HCT116 (cell line): ENCODE results near the gene DEFB127. TPM values are rescaled to one million over a fixed set of nuclear protein-coding genes. Genes with fewer than 3 reads are reported as not detected.

Experiments
- ATAC-seq: fragments of 200-7000 bp; cut with Tn5 transposase; 2 replicates; pipeline ENCODE4 v1.9.1; 2020; ENCODE audit warnings: mild to moderate bottlenecking, moderate library complexity
- BruUV-seq: library from RNA; stranded (reverse); fragments of 400-500 nt; replicated peaks from 2 replicates; lab custom pipeline; 2021; lab: Mats Ljungman, UMichigan
- CTCF ChIA-PET: fragments of 300-600 bp; sonication (Branson Sonifier 250); formaldehyde crosslinking; loops from one replicate; lab custom pipeline; 2021; ENCODE audit warnings: antibody characterized with exemption; lab: Charles Lee
- POLR2A ChIA-PET: fragments of 300-600, 350-600 bp; sonication (Branson Sonifier 250); formaldehyde crosslinking; loops from one replicate; lab custom pipeline; 2021; ENCODE audit warnings: antibody characterized with exemption; lab: Charles Lee
- RAD21 ChIA-PET, 2 experiments: fragments of 300-600 bp; sonication (Branson Sonifier 250); formaldehyde crosslinking; loops; one replicate each; lab custom pipeline; 2023; ENCODE audit warnings: low total read pairs in 2 of 2; ENCODE audit not compliant: uncharacterized antibody in 2 of 2, unreplicated experiment in 2 of 2, low non-redundant PET in 1 of 2; lab: Charles Lee
- DNase-seq: peaks from one replicate; pipeline ENCODE4 v3.0.0-alpha.2; 2010; ENCODE audit warnings: low read depth, low spot score
- H2AFZ ChIP-seq: fragments of 200-600 bp; shearing (Covaris generic), sonication (generic); 2 replicates; pipeline ENCODE4 v1.6.1; 2017; ENCODE audit warnings: low read depth, mixed run types, mixed read lengths, antibody characterized with exemption, low read length; ENCODE audit not compliant: poor library complexity, severe bottlenecking
- H3K27ac ChIP-seq: 2 replicates; pipeline ENCODE4 v1.5.1; 2012; ENCODE audit warnings: low read depth, low read length
- H3K27me3 ChIP-seq: fragments of 200-600 bp; sonication (generic); 2 replicates; pipeline ENCODE4 v1.6.1; 2016; ENCODE audit warnings: mixed run types, low read length, mixed read lengths; ENCODE audit not compliant: insufficient read depth
- H3K36me3 ChIP-seq, 2 experiments: fragments of 200-500 bp in 1 of 2; fragments of 200-600 bp in 1 of 2; sonication (Bioruptor generic) in 1 of 2; sonication (generic) in 1 of 2; 2 replicates each; pipeline versions ENCODE4 v1.5.1 to v1.6.1; 2014 to 2016; ENCODE audit warnings: low read length in 2 of 2, inconsistent platforms in 1 of 2, mixed read lengths in 1 of 2, mixed run types in 1 of 2; ENCODE audit not compliant: insufficient read depth in 2 of 2, control insufficient read depth in 1 of 2
- H3K4me1 ChIP-seq, 2 experiments: fragments of 200-600 bp in 1 of 2; sonication (generic) in 1 of 2; 2 replicates each; pipeline versions ENCODE4 v1.5.1 to v1.6.1; 2012 to 2017; ENCODE audit warnings: low read length in 2 of 2, inconsistent platforms in 1 of 2, mild to moderate bottlenecking in 1 of 2, mixed read lengths in 1 of 2, mixed run types in 1 of 2, moderate library complexity in 1 of 2; ENCODE audit not compliant: insufficient read depth in 2 of 2, control insufficient read depth in 1 of 2
- H3K4me2 ChIP-seq: fragments of 200-600 bp; sonication (generic); 2 replicates; pipeline ENCODE4 v1.6.1; 2017; ENCODE audit warnings: mixed run types, low read length, mixed read lengths
- H3K4me3 ChIP-seq, 2 experiments: fragments of 200-600 bp in 1 of 2; sonication (generic) in 1 of 2; replicated peaks in 1 of 2; 2 replicates each; pipeline ENCODE4 v1.5.1; 2011 to 2016; ENCODE audit warnings: low read length in 2 of 2, control low read depth in 1 of 2, low read depth in 1 of 2, mild to moderate bottlenecking in 1 of 2, mixed read lengths in 1 of 2, mixed run types in 1 of 2
- H3K79me2 ChIP-seq: fragments of 200-600 bp; sonication (generic); 2 replicates; pipeline ENCODE4 v1.6.1; 2017; ENCODE audit warnings: mild to moderate bottlenecking, mixed run types, low read length, moderate library complexity, mixed read lengths; ENCODE audit not compliant: insufficient read depth
- H3K9ac ChIP-seq: fragments of 200-600 bp; sonication (generic); 2 replicates; pipeline ENCODE4 v1.6.1; 2016; ENCODE audit warnings: low read length, mixed read lengths
- H3K9me2 ChIP-seq: fragments of 200-600 bp; sonication (generic), shearing (Covaris generic); 2 replicates; pipeline ENCODE4 v1.6.1; 2017; ENCODE audit warnings: mixed run types, mild to moderate bottlenecking, moderate library complexity; ENCODE audit not compliant: insufficient read depth
- H3K9me3 ChIP-seq, 2 experiments: fragments of 200-500 bp in 1 of 2; fragments of 200-600 bp in 1 of 2; sonication (Bioruptor generic) in 1 of 2; sonication (generic) in 1 of 2; 2 replicates each; pipeline ENCODE4 v1.6.1; 2014 to 2017; ENCODE audit warnings: low read length in 2 of 2, mixed read lengths in 2 of 2, inconsistent platforms in 1 of 2, low read depth in 1 of 2, mild to moderate bottlenecking in 1 of 2, mixed run types in 1 of 2, moderate library complexity in 1 of 2; ENCODE audit not compliant: control insufficient read depth in 1 of 2, insufficient read depth in 1 of 2
- H4K20me1 ChIP-seq: fragments of 200-600 bp; sonication (generic), shearing (Covaris generic); 2 replicates; pipeline ENCODE4 v1.6.1; 2017; ENCODE audit warnings: mixed run types, mild to moderate bottlenecking, moderate library complexity; ENCODE audit not compliant: insufficient read depth
- ATF3 ChIP-seq: IDR thresholded peaks from 2 replicates; pipeline ENCODE4 v1.6.1; 2012
- CTCF ChIP-seq, 3 experiments: fragments of 200-600 bp in 1 of 3; sonication (generic) in 1 of 3; IDR thresholded peaks in 2 of 3; conservative IDR thresholded peaks in 1 of 3; 2 replicates each; pipeline ENCODE4 v1.5.1; 2012 to 2017; ENCODE audit warnings: low read depth in 2 of 3, low read length in 2 of 3, antibody characterized with exemption in 1 of 3, borderline replicate concordance in 1 of 3, control low read depth in 1 of 3, mild to moderate bottlenecking in 1 of 3, mixed read lengths in 1 of 3, mixed run types in 1 of 3, moderate library complexity in 1 of 3; ENCODE audit not compliant: insufficient read depth in 1 of 3
- EGR1 ChIP-seq: IDR thresholded peaks from 2 replicates; pipeline ENCODE4 v1.6.1; 2012; ENCODE audit warnings: low read depth
- ELF1 ChIP-seq: IDR thresholded peaks from 2 replicates; pipeline ENCODE4 v1.6.1; 2012; ENCODE audit warnings: low read depth, borderline replicate concordance
- MAX ChIP-seq: IDR thresholded peaks from 2 replicates; pipeline ENCODE4 v1.6.1; 2012
- SIN3A ChIP-seq: IDR thresholded peaks from 2 replicates; pipeline ENCODE4 v1.6.1; 2012; ENCODE audit warnings: low read depth
- SP1 ChIP-seq: IDR thresholded peaks from 2 replicates; pipeline ENCODE4 v1.6.1; 2012; ENCODE audit warnings: low read depth
- SRF ChIP-seq: IDR thresholded peaks from 2 replicates; pipeline ENCODE4 v1.6.1; 2012; ENCODE audit warnings: low read depth
- TCF7L2 ChIP-seq: IDR thresholded peaks from 2 replicates; pipeline ENCODE4 v1.7.0; 2011; ENCODE audit warnings: borderline replicate concordance, inconsistent platforms; ENCODE audit not compliant: insufficient read depth, insufficient read length; ENCODE audit errors: extremely low read depth
- ZBTB33 ChIP-seq: IDR thresholded peaks from 2 replicates; pipeline ENCODE4 v1.6.1; 2011; ENCODE audit warnings: mild to moderate bottlenecking, low read length, moderate library complexity; ENCODE audit not compliant: insufficient replicate concordance; ENCODE audit errors: extremely low read depth
- ZFX ChIP-seq: fragments of 450-650 bp; IDR thresholded peaks from 2 replicates; pipeline ENCODE4 v1.6.1; 2017
- intact Hi-C: fragments of 100-400 bp; cut with micrococcal nuclease; formaldehyde crosslinking; loops from 2 replicates; pipeline ENCODE4 v1.10.0; 2022
- total RNA-seq: library from RNA; stranded (reverse); gene quantifications from one replicate; pipeline ENCODE4 v1.2.1, GENCODE V29; 2021; ENCODE audit not compliant: unreplicated experiment

DEFB127 gene
- total RNA-seq, 1 experiment from 2014 or later: not detected

GRCh38 chr20:184288-184687 lies 27.0 kb downstream of the DEFB127 start:
- no peaks in the 10 kb centered on the region for H3K4me1 ChIP-seq
- DNase-seq (no peak), ATAC-seq (no peak)
- no peak overlapping the region for H3K9ac ChIP-seq
- H3K9me3 ChIP-seq: no peaks in the 10 kb centered on the region
- no peak overlapping the region for H3K4me3 ChIP-seq
- POLR2A ChIA-PET: no interaction called here
- RAD21 ChIA-PET: no interaction called here
- BruUV-seq: no TSS peak
- H3K4me2 ChIP-seq: no peak overlapping the region
- H3K27ac ChIP-seq: no peak overlapping the region
- intact Hi-C loops: no loop called here
- H3K79me2 ChIP-seq: no peaks in the 10 kb centered on the region
- no peaks in the 10 kb centered on the region for H3K36me3 ChIP-seq
- no peaks in the 10 kb centered on the region for H4K20me1 ChIP-seq
- no peaks in the 10 kb centered on the region for H3K9me2 ChIP-seq
- H3K27me3 ChIP-seq: 0 out of 2 replicates have a peak, but pooled peaks cover 7% of the 10 kb centered on the region
- TF ChIP-seq ZFX (no peak), TCF7L2 (no peak), SRF (no peak), SIN3A (no peak), SP1 (no peak), ELF1 (no peak), CTCF (IDR thresholded peaks at IDR 0.05 in 2 of 3, conservative IDR thresholded peaks at IDR 0.05 in 1 of 3; ENCODE audit: borderline replicate concordance in 1 of 3, insufficient read depth in 1 of 3, low read depth in 2 of 3, low read length in 2 of 3) (no peak), ZBTB33 (no peak), MAX (no peak), ATF3 (no peak), EGR1 (no peak)
- CTCF ChIA-PET: no interaction called here
- H2AFZ ChIP-seq: no peak overlapping the region
